DOHH2 (cell line): ENCODE measurements around the gene FAM20A.

ENCODE experiments used
- H3F3A ChIP-seq: fragments of 200-600 bp; sonication (generic), shearing (Covaris generic); 2 replicates; pipeline ENCODE4 v1.6.0; 2016; ENCODE audit warnings: antibody characterized with exemption, mild to moderate bottlenecking; ENCODE audit not compliant: control insufficient read depth, insufficient read depth
- H3K27ac ChIP-seq: fragments of 200-600 bp; sonication (generic); 2 replicates; pipeline ENCODE4 v1.5.1; 2014; ENCODE audit warnings: low read depth, mild to moderate bottlenecking, low read length, moderate library complexity
- H3K27me3 ChIP-seq: fragments of 200-600 bp; sonication (generic); 2 replicates; pipeline ENCODE4 v1.6.1; 2014; ENCODE audit warnings: mild to moderate bottlenecking, low read length, mixed read lengths; ENCODE audit not compliant: control insufficient read depth
- H3K36me3 ChIP-seq: fragments of 200-600 bp; sonication (generic); 2 replicates; pipeline ENCODE4 v1.6.1; 2014; ENCODE audit warnings: mild to moderate bottlenecking, low read length, moderate library complexity, mixed read lengths; ENCODE audit not compliant: control insufficient read depth
- H3K4me1 ChIP-seq: fragments of 200-600 bp; sonication (generic); 2 replicates; pipeline ENCODE4 v1.6.1; 2014; ENCODE audit warnings: mild to moderate bottlenecking, low read length, mixed read lengths; ENCODE audit not compliant: control insufficient read depth
- H3K4me2 ChIP-seq: fragments of 200-600 bp; sonication (generic); 2 replicates; pipeline ENCODE4 v1.6.0; 2014; ENCODE audit warnings: mild to moderate bottlenecking, low read length, moderate library complexity
- H3K4me3 ChIP-seq: fragments of 200-600 bp; sonication (generic); 2 replicates; pipeline ENCODE4 v1.5.1; 2014; ENCODE audit warnings: mild to moderate bottlenecking, low read length, mixed read lengths
- H3K79me2 ChIP-seq: fragments of 200-600 bp; sonication (generic); 2 replicates; pipeline ENCODE4 v1.6.1; 2014; ENCODE audit warnings: mild to moderate bottlenecking, low read length, mixed read lengths; ENCODE audit not compliant: control insufficient read depth
- H3K9me2 ChIP-seq: fragments of 200-600 bp; sonication (generic); replicated peaks from 2 replicates; pipeline ENCODE4 v1.6.1; 2014; ENCODE audit warnings: mild to moderate bottlenecking, low read length, mixed read lengths; ENCODE audit not compliant: control insufficient read depth
- H3K9me3 ChIP-seq: fragments of 200-600 bp; sonication (generic); 2 replicates; pipeline ENCODE4 v1.6.1; 2014; ENCODE audit warnings: antibody characterized with exemption, low read length, mixed read lengths; ENCODE audit not compliant: control insufficient read depth, insufficient read depth
- H4K20me1 ChIP-seq: fragments of 200-600 bp; sonication (generic); 2 replicates; pipeline ENCODE4 v1.6.0; 2014; ENCODE audit warnings: low read depth, mild to moderate bottlenecking, antibody characterized with exemption, low read length, moderate library complexity; ENCODE audit not compliant: control insufficient read depth, insufficient read depth
- EZH2phosphoT487 ChIP-seq: fragments of 200-600 bp; sonication (generic); IDR thresholded peaks from 2 replicates; pipeline ENCODE4 v1.6.1; 2017; ENCODE audit warnings: borderline replicate concordance, mild to moderate bottlenecking, antibody characterized with exemption, low read length, moderate library complexity, mixed read lengths
- TF ChIP-seq, protein P1 (sequence below): fragments of 200-600 bp; sonication (generic); IDR thresholded peaks from one replicate; pipeline ENCODE4 v1.5.1; 2014; ENCODE audit warnings: antibody characterized with exemption, mild to moderate bottlenecking, low read depth, low read length; ENCODE audit not compliant: poor library complexity, severe bottlenecking

Gene FAM20A

DNA sequence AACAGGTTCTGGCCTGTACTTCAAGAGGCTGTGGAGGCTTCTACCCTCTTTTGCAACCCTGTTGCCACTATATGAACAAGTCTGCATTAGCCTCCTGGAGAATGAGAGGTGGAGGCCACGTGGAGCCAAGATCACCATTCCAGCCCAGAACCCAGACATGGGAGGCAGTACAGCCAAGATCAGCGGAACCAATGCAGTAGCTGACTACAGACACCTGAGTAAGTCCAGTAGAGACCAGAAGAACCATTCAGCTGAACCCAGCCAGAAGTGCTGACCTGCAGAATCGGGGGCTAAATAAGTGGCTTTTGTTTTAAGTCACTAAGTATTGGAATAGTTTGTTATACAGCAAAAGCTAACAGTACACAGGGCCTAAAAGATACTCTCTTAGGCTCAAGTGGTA lies 12.1 kb downstream of the FAM20A start:
- H3K9me3 ChIP-seq, result no peaks in the 10 kb centered on the region
- no peaks in the 10 kb centered on the region for H3K9me2 ChIP-seq
- no peaks in the 10 kb centered on the region for H3K36me3 ChIP-seq
- no peaks in the 10 kb centered on the region for H3K4me1 ChIP-seq
- H3K27me3 ChIP-seq, result peaks cover 5% of the 10 kb centered on the region; the same call in 1 of the 2 replicates
- no peaks in the 10 kb centered on the region for H3F3A ChIP-seq
- H3K27ac ChIP-seq, result no peak overlapping the region
- TF ChIP-seq, protein P1, sequence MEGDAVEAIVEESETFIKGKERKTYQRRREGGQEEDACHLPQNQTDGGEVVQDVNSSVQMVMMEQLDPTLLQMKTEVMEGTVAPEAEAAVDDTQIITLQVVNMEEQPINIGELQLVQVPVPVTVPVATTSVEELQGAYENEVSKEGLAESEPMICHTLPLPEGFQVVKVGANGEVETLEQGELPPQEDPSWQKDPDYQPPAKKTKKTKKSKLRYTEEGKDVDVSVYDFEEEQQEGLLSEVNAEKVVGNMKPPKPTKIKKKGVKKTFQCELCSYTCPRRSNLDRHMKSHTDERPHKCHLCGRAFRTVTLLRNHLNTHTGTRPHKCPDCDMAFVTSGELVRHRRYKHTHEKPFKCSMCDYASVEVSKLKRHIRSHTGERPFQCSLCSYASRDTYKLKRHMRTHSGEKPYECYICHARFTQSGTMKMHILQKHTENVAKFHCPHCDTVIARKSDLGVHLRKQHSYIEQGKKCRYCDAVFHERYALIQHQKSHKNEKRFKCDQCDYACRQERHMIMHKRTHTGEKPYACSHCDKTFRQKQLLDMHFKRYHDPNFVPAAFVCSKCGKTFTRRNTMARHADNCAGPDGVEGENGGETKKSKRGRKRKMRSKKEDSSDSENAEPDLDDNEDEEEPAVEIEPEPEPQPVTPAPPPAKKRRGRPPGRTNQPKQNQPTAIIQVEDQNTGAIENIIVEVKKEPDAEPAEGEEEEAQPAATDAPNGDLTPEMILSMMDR, result no peak
- TF ChIP-seq EZH2phosphoT487, result no peak
- no peaks in the 10 kb centered on the region for H4K20me1 ChIP-seq
- H3K4me2 ChIP-seq, result no peak overlapping the region
- no peak overlapping the region for H3K4me3 ChIP-seq
- H3K79me2 ChIP-seq, result no peaks in the 10 kb centered on the region

DNA sequence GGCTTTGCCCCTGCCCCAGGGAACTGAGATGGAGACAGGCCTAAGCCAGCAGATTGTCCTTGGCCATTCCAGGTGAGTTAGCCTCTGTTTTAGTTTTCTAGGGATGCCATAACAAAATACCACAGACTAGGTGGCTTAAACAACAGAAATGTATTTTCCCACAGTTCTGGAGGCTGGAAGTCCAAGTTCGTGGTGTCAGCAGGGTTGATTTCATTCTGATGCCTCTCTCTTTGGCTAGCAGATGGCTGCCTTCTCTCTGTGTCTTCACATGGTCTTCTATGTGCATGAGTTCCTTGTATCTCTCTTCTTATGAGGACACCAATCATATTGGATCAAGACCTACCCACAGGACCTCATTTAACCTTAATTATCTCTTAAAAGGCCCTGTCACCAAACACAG lies 12.8 kb downstream of the FAM20A start:
- no peak overlapping the region for H3K27ac ChIP-seq
- no peaks in the 10 kb centered on the region for H3K9me3 ChIP-seq
- H3K4me1 ChIP-seq, result no peaks in the 10 kb centered on the region

DNA sequence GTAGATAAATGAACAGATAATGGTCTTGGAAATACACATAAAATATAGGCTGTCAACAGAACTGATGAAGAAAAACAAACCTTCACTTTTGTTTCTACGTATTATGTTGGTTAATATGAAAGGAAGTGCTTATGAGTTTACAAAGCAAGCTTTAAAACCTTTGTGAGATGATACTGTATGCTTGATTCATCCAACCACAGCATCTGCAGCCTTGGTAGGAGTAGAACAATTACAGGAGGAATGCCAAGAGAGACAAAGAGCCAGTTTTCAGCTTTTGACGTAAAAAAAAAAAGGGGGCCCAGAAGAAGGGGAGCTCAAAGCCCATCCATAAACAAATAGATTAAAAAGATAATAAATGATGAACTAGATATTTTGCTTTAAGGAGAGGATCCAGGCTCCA lies 13.3 kb downstream of the FAM20A start:
- Histone ChIP-seq H3K9me2 (no peaks in the 10 kb centered on the region), H3K27ac (no peak overlapping the region), H3K9me3 (no peaks in the 10 kb centered on the region), H4K20me1 (no peaks in the 10 kb centered on the region), H3K4me2 (no peak overlapping the region), H3K4me3 (no peak overlapping the region), H3K4me1 (no peaks in the 10 kb centered on the region), H3K36me3 (no peaks in the 10 kb centered on the region), H3F3A (no peaks in the 10 kb centered on the region), H3K27me3 (no peaks in the 10 kb centered on the region), H3K79me2 (no peaks in the 10 kb centered on the region)
- no peak for TF ChIP-seq EZH2phosphoT487
- TF ChIP-seq, protein P1, result no peak

More for the DNA sequence above, 12.8 kb downstream of the FAM20A start:
- Histone ChIP-seq H3F3A (no peaks in the 10 kb centered on the region), H3K9me2 (no peaks in the 10 kb centered on the region), H3K36me3 (no peaks in the 10 kb centered on the region), H4K20me1 (no peaks in the 10 kb centered on the region), H3K79me2 (no peaks in the 10 kb centered on the region), H3K27me3 (peaks cover 2% of the 10 kb centered on the region; the same call in 1 of the 2 replicates), H3K4me2 (no peak overlapping the region), H3K4me3 (no peak overlapping the region)
- TF ChIP-seq, protein P1, result no peak
- no peak for TF ChIP-seq EZH2phosphoT487
